SK-N-SH treated with all-trans-retinoic acid at 6 μM for 48 hours (cell line): ENCODE measurements around the gene GBF1.

Experiments
- ATAC-seq: fragments of 200-7000 bp; cut with Tn5 transposase; 3 replicates; pipeline ENCODE4 v1.9.1; 2020; ENCODE audit warnings: mild to moderate bottlenecking, moderate library complexity
- ARNTL ChIP-seq: fragments of 450-650 bp; formaldehyde crosslinking; IDR thresholded peaks from 2 replicates; pipeline ENCODE4 v1.5.0; 2020; ENCODE audit warnings: low read depth, mild to moderate bottlenecking, moderate library complexity, borderline replicate concordance
- BACH2 ChIP-seq: fragments of 250-450 bp; sonication (Bioruptor Pico); IDR thresholded peaks from 2 replicates; pipeline ENCODE4 v1.9.0; 2021; ENCODE audit warnings: mild to moderate bottlenecking, borderline replicate concordance
- CSDC2 ChIP-seq: fragments of 250-450 bp; sonication (Bioruptor Pico); IDR thresholded peaks from 2 replicates; pipeline ENCODE4 v1.5.0; 2020; ENCODE audit warnings: mild to moderate bottlenecking, moderate library complexity
- ESRRG ChIP-seq: fragments of 250-450 bp; sonication (Bioruptor Pico); IDR thresholded peaks from 2 replicates; pipeline ENCODE4 v1.6.1; 2021; ENCODE audit warnings: mild to moderate bottlenecking
- GLIS3 ChIP-seq: fragments of 250-450 bp; sonication (Bioruptor Pico); IDR thresholded peaks from 2 replicates; pipeline ENCODE4 v1.5.0; 2020; ENCODE audit warnings: mild to moderate bottlenecking, moderate library complexity
- ISL1 ChIP-seq: fragments of 250-450 bp; sonication (Bioruptor Pico); IDR thresholded peaks from 2 replicates; pipeline ENCODE4 v2.1.2; 2022; ENCODE audit warnings: mild to moderate bottlenecking, moderate library complexity
- OSR1 ChIP-seq: fragments of 250-450 bp; sonication (Bioruptor Pico); IDR thresholded peaks from 2 replicates; pipeline ENCODE4 v1.8.0; 2022; ENCODE audit warnings: moderate library complexity, mild to moderate bottlenecking, inconsistent platforms
- PPARA ChIP-seq: fragments of 250-450 bp; sonication (Bioruptor Pico); IDR thresholded peaks from 2 replicates; pipeline ENCODE4 v1.5.0; 2020; ENCODE audit warnings: mild to moderate bottlenecking, borderline replicate concordance
- RARB ChIP-seq: fragments of 250-450 bp; sonication (Bioruptor Pico); IDR thresholded peaks from 2 replicates; pipeline ENCODE4 v1.8.0; 2021; ENCODE audit warnings: mild to moderate bottlenecking, moderate library complexity
- SNAI2 ChIP-seq: fragments of 250-450 bp; sonication (Bioruptor Pico); IDR thresholded peaks from 2 replicates; pipeline ENCODE4 v1.5.0; 2020; ENCODE audit warnings: mild to moderate bottlenecking, moderate library complexity
- TCF4 ChIP-seq: fragments of 250-450 bp; sonication (Bioruptor Pico); IDR thresholded peaks from 2 replicates; pipeline ENCODE4 v1.8.0; 2021; ENCODE audit warnings: mild to moderate bottlenecking, moderate library complexity, borderline replicate concordance
- TOX ChIP-seq: fragments of 250-450 bp; sonication (Bioruptor Pico); IDR thresholded peaks from 2 replicates; pipeline ENCODE4 v1.8.0; 2021; ENCODE audit warnings: mild to moderate bottlenecking, moderate library complexity, borderline replicate concordance
- ZC3H10 ChIP-seq: fragments of 250-450 bp; sonication (Bioruptor Pico); IDR thresholded peaks from 2 replicates; pipeline ENCODE4 v1.5.1; 2021; ENCODE audit warnings: mild to moderate bottlenecking, moderate library complexity
- ZFP3 ChIP-seq: fragments of 250-450 bp; sonication (Bioruptor Pico); IDR thresholded peaks from 2 replicates; pipeline ENCODE4 v1.5.0; 2020; ENCODE audit warnings: mild to moderate bottlenecking, moderate library complexity
- ZFP30 ChIP-seq: fragments of 450-650 bp; formaldehyde crosslinking; IDR thresholded peaks from 2 replicates; pipeline ENCODE4 v1.5.0; 2022; ENCODE audit warnings: mild to moderate bottlenecking, moderate library complexity
- ZNF565 ChIP-seq: fragments of 450-650 bp; formaldehyde crosslinking; conservative IDR thresholded peaks from 2 replicates; pipeline ENCODE4 v1.5.0; 2020; ENCODE audit warnings: low read depth, mild to moderate bottlenecking, moderate library complexity
- ZNF70 ChIP-seq: fragments of 450-650 bp; formaldehyde crosslinking; IDR thresholded peaks from 2 replicates; pipeline ENCODE4 v1.5.0; 2020; ENCODE audit warnings: mild to moderate bottlenecking, moderate library complexity
- TF ChIP-seq, protein P1 (sequence below): fragments of 250-450 bp; sonication (Bioruptor Pico); IDR thresholded peaks from 2 replicates; pipeline ENCODE4 v1.8.0; 2020; ENCODE audit warnings: mild to moderate bottlenecking, moderate library complexity, borderline replicate concordance
- TF ChIP-seq, protein P2 (sequence below): fragments of 250-450 bp; sonication (Bioruptor Pico); IDR thresholded peaks from 2 replicates; pipeline ENCODE4 v1.5.1; 2021; ENCODE audit warnings: mild to moderate bottlenecking, moderate library complexity
- TF ChIP-seq, protein P3 (sequence below): fragments of 250-450 bp; sonication (Bioruptor Pico); IDR thresholded peaks from 2 replicates; pipeline ENCODE4 v1.5.1; 2020; ENCODE audit warnings: low read depth, mild to moderate bottlenecking, moderate library complexity
- TF ChIP-seq, protein P4 (sequence below): fragments of 250-450 bp; sonication (Bioruptor Pico); IDR thresholded peaks from 2 replicates; pipeline ENCODE4 v1.8.0; 2021; ENCODE audit warnings: low read depth, mild to moderate bottlenecking, moderate library complexity, borderline replicate concordance

GBF1 gene

DNA sequence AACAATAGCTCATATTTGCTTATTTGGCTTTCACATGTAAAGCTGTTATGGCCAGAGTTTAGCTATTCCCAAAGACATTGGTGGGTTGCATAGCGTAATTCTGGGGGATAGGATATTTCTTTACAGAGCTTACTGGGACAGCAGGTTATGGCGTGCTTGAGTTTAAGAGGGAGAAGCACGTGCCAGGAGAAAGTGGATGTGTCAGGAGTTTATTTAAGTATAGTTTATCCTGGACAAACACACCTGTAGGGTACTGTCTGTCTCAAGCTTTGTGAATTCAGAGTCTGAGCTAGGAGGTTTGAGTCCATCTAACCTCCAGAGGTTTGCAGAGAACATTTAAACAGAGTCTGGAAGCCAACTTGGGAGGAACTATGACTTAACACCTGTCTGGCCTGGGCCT is 21.3 kb downstream of the GBF1 start:
- ATAC-seq: no peak
- no peak for TF ChIP-seq PPARA (CRISPR knock-in tag)
- TF ChIP-seq ZFP3 (CRISPR knock-in tag): no peak
- TF ChIP-seq TCF4: no peak
- TF ChIP-seq ZNF70: no peak
- no peak for TF ChIP-seq BACH2
- TF ChIP-seq ISL1 (CRISPR knock-in tag): no peak
- TF ChIP-seq ARNTL (CRISPR knock-in tag): no peak
- TF ChIP-seq, protein P1, sequence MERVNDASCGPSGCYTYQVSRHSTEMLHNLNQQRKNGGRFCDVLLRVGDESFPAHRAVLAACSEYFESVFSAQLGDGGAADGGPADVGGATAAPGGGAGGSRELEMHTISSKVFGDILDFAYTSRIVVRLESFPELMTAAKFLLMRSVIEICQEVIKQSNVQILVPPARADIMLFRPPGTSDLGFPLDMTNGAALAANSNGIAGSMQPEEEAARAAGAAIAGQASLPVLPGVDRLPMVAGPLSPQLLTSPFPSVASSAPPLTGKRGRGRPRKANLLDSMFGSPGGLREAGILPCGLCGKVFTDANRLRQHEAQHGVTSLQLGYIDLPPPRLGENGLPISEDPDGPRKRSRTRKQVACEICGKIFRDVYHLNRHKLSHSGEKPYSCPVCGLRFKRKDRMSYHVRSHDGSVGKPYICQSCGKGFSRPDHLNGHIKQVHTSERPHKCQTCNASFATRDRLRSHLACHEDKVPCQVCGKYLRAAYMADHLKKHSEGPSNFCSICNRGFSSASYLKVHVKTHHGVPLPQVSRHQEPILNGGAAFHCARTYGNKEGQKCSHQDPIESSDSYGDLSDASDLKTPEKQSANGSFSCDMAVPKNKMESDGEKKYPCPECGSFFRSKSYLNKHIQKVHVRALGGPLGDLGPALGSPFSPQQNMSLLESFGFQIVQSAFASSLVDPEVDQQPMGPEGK: no peak
- TF ChIP-seq SNAI2 (CRISPR knock-in tag): no peak
- no peak for TF ChIP-seq RARB (CRISPR knock-in tag)
- TF ChIP-seq, protein P2, sequence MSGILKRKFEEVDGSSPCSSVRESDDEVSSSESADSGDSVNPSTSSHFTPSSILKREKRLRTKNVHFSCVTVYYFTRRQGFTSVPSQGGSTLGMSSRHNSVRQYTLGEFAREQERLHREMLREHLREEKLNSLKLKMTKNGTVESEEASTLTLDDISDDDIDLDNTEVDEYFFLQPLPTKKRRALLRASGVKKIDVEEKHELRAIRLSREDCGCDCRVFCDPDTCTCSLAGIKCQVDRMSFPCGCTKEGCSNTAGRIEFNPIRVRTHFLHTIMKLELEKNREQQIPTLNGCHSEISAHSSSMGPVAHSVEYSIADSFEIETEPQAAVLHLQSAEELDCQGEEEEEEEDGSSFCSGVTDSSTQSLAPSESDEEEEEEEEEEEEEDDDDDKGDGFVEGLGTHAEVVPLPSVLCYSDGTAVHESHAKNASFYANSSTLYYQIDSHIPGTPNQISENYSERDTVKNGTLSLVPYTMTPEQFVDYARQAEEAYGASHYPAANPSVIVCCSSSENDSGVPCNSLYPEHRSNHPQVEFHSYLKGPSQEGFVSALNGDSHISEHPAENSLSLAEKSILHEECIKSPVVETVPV (CRISPR knock-in tag): no peak

DNA sequence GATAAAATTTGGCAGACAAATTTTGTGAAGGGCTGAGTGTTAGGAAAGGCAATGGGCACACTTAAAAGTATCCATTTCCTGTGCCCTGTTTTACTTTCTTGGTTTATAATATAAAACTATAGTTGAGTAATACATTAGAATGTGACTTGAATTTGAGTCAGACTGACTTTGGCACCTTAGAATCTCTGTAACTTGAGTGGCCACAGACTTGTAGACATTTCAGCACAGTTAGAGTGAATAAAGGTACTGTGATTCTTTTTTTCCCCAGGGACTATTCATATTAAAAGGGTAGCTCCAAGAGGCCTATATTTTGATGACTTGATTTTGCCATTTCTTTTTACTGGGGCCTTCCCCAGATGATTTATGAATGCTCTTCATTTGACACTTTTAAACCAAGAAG is 22.4 kb downstream of the GBF1 start:
- TF ChIP-seq, protein P1: no peak
- no peak for TF ChIP-seq ZFP30
- TF ChIP-seq CSDC2: no peak
- TF ChIP-seq, protein P2 (CRISPR knock-in tag): no peak
- TF ChIP-seq RARB (CRISPR knock-in tag): no peak
- no peak for TF ChIP-seq ZC3H10 (CRISPR knock-in tag)
- no peak for TF ChIP-seq ZNF565 (CRISPR knock-in tag)
- no peak for TF ChIP-seq ISL1 (CRISPR knock-in tag)
- TF ChIP-seq ARNTL (CRISPR knock-in tag): no peak
- no peak for TF ChIP-seq TCF4
- no peak for TF ChIP-seq ESRRG (CRISPR knock-in tag)
- TF ChIP-seq GLIS3: no peak
- TF ChIP-seq, protein P3, sequence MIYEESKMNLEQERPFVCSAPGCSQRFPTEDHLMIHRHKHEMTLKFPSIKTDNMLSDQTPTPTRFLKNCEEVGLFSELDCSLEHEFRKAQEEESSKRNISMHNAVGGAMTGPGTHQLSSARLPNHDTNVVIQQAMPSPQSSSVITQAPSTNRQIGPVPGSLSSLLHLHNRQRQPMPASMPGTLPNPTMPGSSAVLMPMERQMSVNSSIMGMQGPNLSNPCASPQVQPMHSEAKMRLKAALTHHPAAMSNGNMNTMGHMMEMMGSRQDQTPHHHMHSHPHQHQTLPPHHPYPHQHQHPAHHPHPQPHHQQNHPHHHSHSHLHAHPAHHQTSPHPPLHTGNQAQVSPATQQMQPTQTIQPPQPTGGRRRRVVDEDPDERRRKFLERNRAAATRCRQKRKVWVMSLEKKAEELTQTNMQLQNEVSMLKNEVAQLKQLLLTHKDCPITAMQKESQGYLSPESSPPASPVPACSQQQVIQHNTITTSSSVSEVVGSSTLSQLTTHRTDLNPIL (CRISPR knock-in tag): no peak
- peak; percentile 80 for ATAC-seq

DNA sequence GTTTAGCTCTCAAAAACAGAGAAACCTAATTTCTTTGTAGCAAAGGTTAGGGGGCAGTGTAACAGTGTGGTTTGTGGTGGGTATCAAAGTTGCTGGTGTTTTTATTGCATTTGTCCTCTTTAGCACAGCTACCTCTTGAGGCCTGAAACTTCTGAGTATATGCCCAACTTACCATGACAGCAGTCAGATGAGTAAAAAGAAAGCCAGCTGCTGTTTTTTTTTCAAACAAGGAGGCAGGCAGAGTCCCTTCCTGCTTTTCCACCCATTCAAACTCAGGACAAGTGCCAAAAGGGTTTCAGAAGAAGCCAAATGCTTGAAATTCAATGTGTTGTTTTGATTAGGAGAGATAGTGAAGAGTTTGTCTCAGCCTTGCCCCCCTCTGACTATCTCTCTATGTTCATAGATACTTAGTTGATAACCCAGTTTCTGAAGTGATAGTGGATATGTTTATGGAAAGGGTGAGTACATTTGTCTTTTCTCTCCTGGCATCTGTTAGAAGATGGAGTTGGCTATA is 23.1 kb downstream of the GBF1 start:
- ATAC-seq: peak; percentile 62
- TF ChIP-seq PPARA (CRISPR knock-in tag) (no peak), OSR1 (no peak), SNAI2 (CRISPR knock-in tag) (no peak), TCF4 (no peak), ZFP3 (CRISPR knock-in tag) (no peak), RARB (CRISPR knock-in tag) (no peak)

DNA sequence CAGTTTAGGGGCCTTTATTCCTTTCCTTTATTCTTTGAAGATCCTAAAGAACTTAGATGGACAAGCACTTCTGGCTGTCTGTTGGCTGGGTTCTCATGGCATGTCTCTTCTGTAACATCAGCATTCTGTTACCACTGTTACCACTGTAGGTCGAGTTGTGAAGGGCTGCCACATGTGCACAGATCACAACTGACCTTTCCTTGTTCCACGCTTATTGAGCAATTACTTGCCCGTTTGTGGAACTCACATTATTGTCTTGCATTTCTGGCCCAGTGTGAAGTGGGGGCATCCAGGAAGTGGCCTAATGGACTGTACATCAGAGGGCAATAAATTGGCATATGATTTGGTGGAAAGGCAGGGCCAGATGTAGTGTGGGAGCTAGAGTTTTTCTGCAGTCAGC is 23.7 kb downstream of the GBF1 start:
- TF ChIP-seq GLIS3 (no peak), CSDC2 (no peak), ZFP30 (no peak)
- ATAC-seq: peak; percentile 27; the same call in 2 of the 3 replicates

DNA sequence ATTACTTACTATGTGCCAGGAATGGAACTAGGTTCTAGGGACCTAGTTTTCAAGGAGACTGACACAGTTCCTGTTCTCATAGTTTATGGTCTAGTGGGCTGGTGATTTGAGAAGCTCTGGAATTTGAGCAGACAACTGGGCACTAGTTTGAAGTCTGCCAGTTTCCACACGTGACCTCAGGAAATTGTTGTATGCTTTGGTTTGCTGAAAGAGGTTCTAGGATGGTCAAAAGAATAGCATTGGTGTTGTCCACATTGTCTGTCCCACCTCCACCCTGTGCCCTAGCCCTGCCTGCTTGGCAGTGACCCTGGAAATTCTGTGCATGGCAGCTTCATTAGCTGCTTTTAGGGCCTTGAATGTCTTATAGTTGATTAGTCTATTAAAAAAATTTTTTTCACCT is 28.7 kb downstream of the GBF1 start:
- no peak for ATAC-seq
- TF ChIP-seq TOX (no peak), RARB (CRISPR knock-in tag) (no peak), ISL1 (CRISPR knock-in tag) (no peak), ZNF565 (CRISPR knock-in tag) (no peak), SNAI2 (CRISPR knock-in tag) (no peak)
- TF ChIP-seq, protein P3 (CRISPR knock-in tag): no peak
- TF ChIP-seq, protein P4, sequence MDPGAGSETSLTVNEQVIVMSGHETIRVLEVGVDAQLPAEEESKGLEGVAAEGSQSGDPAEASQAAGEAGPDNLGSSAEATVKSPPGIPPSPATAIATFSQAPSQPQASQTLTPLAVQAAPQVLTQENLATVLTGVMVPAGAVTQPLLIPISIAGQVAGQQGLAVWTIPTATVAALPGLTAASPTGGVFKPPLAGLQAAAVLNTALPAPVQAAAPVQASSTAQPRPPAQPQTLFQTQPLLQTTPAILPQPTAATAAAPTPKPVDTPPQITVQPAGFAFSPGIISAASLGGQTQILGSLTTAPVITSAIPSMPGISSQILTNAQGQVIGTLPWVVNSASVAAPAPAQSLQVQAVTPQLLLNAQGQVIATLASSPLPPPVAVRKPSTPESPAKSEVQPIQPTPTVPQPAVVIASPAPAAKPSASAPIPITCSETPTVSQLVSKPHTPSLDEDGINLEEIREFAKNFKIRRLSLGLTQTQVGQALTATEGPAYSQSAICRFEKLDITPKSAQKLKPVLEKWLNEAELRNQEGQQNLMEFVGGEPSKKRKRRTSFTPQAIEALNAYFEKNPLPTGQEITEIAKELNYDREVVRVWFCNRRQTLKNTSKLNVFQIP (CRISPR knock-in tag): no peak
